GM19467 (cell line): ENCODE measurements around the gene SRPK2.
A peak's percentile ranks its signal among the peaks of the same experiment; 100 is the strongest.
"Not testable (repeated sequence)": the region's sequence is repeated elsewhere in the genome, so short reads cannot be mapped to it uniquely, and the experiment has no call there.

Experiments
- ATAC-seq: cut with Tn5 transposase; IDR thresholded peaks from one replicate; pipeline ENCODE4 v1.9.1; 2021; ENCODE audit warnings: mild to moderate bottlenecking, moderate library complexity; ENCODE audit not compliant: unreplicated experiment

Gene SRPK2

GRCh38 chr7:105305633-105306032 is 83.1 kb downstream of the SRPK2 start:
- ATAC-seq: no peak

GRCh38 chr7:105304040-105304895 is 84.5 kb downstream of the SRPK2 start:
- peak; percentile 54 for ATAC-seq

- ATAC-seq: not testable (repeated sequence)
Observed at GRCh38 chr7:105300587-105300986, 88.1 kb downstream of the SRPK2 start.

- ATAC-seq: peak; percentile 77
Observed at GRCh38 chr7:105298439-105298894, 90.3 kb downstream of the SRPK2 start.

GRCh38 chr7:105297985-105298384 is 90.7 kb downstream of the SRPK2 start:
- ATAC-seq: peak; percentile 35

- ATAC-seq: no peak
Observed at GRCh38 chr7:105297309-105297708, 91.4 kb downstream of the SRPK2 start.

GRCh38 chr7:105296491-105296890 is 92.2 kb downstream of the SRPK2 start:
- ATAC-seq: no peak

- ATAC-seq: no peak
Observed at GRCh38 chr7:105295596-105296352, 92.9 kb downstream of the SRPK2 start.

GRCh38 chr7:105294482-105294881 is 94.2 kb downstream of the SRPK2 start:
- not testable (repeated sequence) for ATAC-seq

GRCh38 chr7:105289704-105290103 is 99.0 kb downstream of the SRPK2 start:
- ATAC-seq: no peak

- ATAC-seq: no peak
Observed at GRCh38 chr7:105286441-105286840, 102.3 kb downstream of the SRPK2 start.

- no peak for ATAC-seq
Observed at GRCh38 chr7:105285118-105285874, 103.4 kb downstream of the SRPK2 start.

- ATAC-seq: no peak
Observed at GRCh38 chr7:105284014-105284413, 104.7 kb downstream of the SRPK2 start.

- ATAC-seq: no peak
Observed at GRCh38 chr7:105281966-105282365, 106.8 kb downstream of the SRPK2 start.

GRCh38 chr7:105279688-105280007 is 109.1 kb downstream of the SRPK2 start:
- ATAC-seq: peak; percentile 87

GRCh38 chr7:105278973-105279687 is 109.6 kb downstream of the SRPK2 start:
- peak; percentile 45 for ATAC-seq

GRCh38 chr7:105278565-105278964 is 110.2 kb downstream of the SRPK2 start:
- no peak for ATAC-seq

GRCh38 chr7:105277341-105277740 is 111.4 kb downstream of the SRPK2 start:
- no peak for ATAC-seq

GRCh38 chr7:105270117-105270516 is 118.6 kb downstream of the SRPK2 start:
- no peak for ATAC-seq

GRCh38 chr7:105269397-105269796 is 119.3 kb downstream of the SRPK2 start:
- peak; percentile 23 for ATAC-seq
